ENCODE results near the gene RNU5D-1.
A peak's percentile ranks its signal among the peaks of the same experiment; 100 is the strongest.

The RNU5D-1 gene

GRCh38 chr1:44714944-44715571 lies 15.9 kb downstream of the RNU5D-1 start:
- TF ChIP-seq CTCF (IDR thresholded peaks at IDR 0.05): peak; percentile 93
- Histone ChIP-seq H3K9me3 (no peaks in the 10 kb centered on the region), H3K27ac (peak overlapping the region; percentile 33), H3K4me3 (ENCODE audit: low read depth in 1 of 2, low read length in 1 of 2) (no peak overlapping the region), H3K27me3 (no peaks in the 10 kb centered on the region), H3K4me1 (ENCODE audit: control insufficient read depth in 1 of 2, insufficient read depth in 1 of 2, low read depth in 1 of 2, low read length in 1 of 2) (peaks cover 7 to 9% of the 10 kb centered on the region in 2 experiments), H3K36me3 (no peaks in the 10 kb centered on the region)

GRCh38 chr1:44714532-44714931 lies 16.4 kb downstream of the RNU5D-1 start:
- Histone ChIP-seq H3K4me3 (ENCODE audit: low read depth in 1 of 2, low read length in 1 of 2) (no peak overlapping the region), H3K27ac (peak overlapping the region; percentile 33), H3K9me3 (no peaks in the 10 kb centered on the region)

GRCh38 chr1:44713321-44713781 lies 17.6 kb downstream of the RNU5D-1 start:
- no peak for TF ChIP-seq CTCF (IDR thresholded peaks at IDR 0.05)
- no peak overlapping the region for H3K4me3 ChIP-seq (ENCODE audit: low read depth in 1 of 2, low read length in 1 of 2)
- H3K27ac ChIP-seq: no peak overlapping the region

More at GRCh38 chr1:44714532-44714931, 16.4 kb downstream of the RNU5D-1 start:
- Histone ChIP-seq H3K36me3 (no peaks in the 10 kb centered on the region), H3K27me3 (no peaks in the 10 kb centered on the region), H3K4me1 (ENCODE audit: control insufficient read depth in 1 of 2, insufficient read depth in 1 of 2, low read depth in 1 of 2, low read length in 1 of 2) (peaks cover 7 to 9% of the 10 kb centered on the region in 2 experiments)
- no peak for TF ChIP-seq CTCF (IDR thresholded peaks at IDR 0.05)

GRCh38 chr1:44707959-44708831 lies 22.8 kb downstream of the RNU5D-1 start:
- TF ChIP-seq CTCF (IDR thresholded peaks at IDR 0.05): peak; percentile 64
- Histone ChIP-seq H3K4me3 (ENCODE audit: low read depth in 1 of 2, low read length in 1 of 2) (no peak overlapping the region), H3K9me3 (no peaks in the 10 kb centered on the region), H3K4me1 (ENCODE audit: control insufficient read depth in 1 of 2, insufficient read depth in 1 of 2, low read depth in 1 of 2, low read length in 1 of 2) (peaks cover 4 to 5% of the 10 kb centered on the region in 2 experiments), H3K27me3 (no peaks in the 10 kb centered on the region), H3K27ac (no peak overlapping the region), H3K36me3 (no peaks in the 10 kb centered on the region)

More at GRCh38 chr1:44713321-44713781, 17.6 kb downstream of the RNU5D-1 start:
- Histone ChIP-seq H3K27me3 (no peaks in the 10 kb centered on the region), H3K4me1 (ENCODE audit: control insufficient read depth in 1 of 2, insufficient read depth in 1 of 2, low read depth in 1 of 2, low read length in 1 of 2) (peaks cover 7 to 10% of the 10 kb centered on the region in 2 experiments), H3K36me3 (no peaks in the 10 kb centered on the region), H3K9me3 (no peaks in the 10 kb centered on the region)

GRCh38 chr1:44707112-44707881 lies 23.7 kb downstream of the RNU5D-1 start:
- H3K36me3 ChIP-seq: no peaks in the 10 kb centered on the region
- TF ChIP-seq CTCF (IDR thresholded peaks at IDR 0.05): no peak
- no peak overlapping the region for H3K27ac ChIP-seq
- H3K27me3 ChIP-seq: no peaks in the 10 kb centered on the region
- peaks cover 4 to 5% of the 10 kb centered on the region in 2 experiments for H3K4me1 ChIP-seq (ENCODE audit: control insufficient read depth in 1 of 2, insufficient read depth in 1 of 2, low read depth in 1 of 2, low read length in 1 of 2)
- no peaks in the 10 kb centered on the region for H3K9me3 ChIP-seq
- no peak overlapping the region for H3K4me3 ChIP-seq (ENCODE audit: low read depth in 1 of 2, low read length in 1 of 2)

Measured in neutrophil (primary cell).